Erythroblast (primary cell): Measurements from ENCODE around the gene DNAJC22.
"Not testable (repeated sequence)": the region's sequence is repeated elsewhere in the genome, so short reads cannot be mapped to it uniquely, and the experiment has no call there.

Experiments used
- DNase-seq, 2 experiments: peaks; one replicate each; lab custom pipeline; 2025; lab: John Stamatoyannopoulos, UW
- GATA1 ChIP-seq: IDR thresholded peaks from 2 replicates; pipeline ENCODE4 v1.6.1; 2011; ENCODE audit warnings: low read depth, mild to moderate bottlenecking, control low read depth, low read length, moderate library complexity
- POLR2A ChIP-seq: IDR thresholded peaks from 2 replicates; pipeline ENCODE4 v1.6.1; 2011; ENCODE audit warnings: mild to moderate bottlenecking, low read length

DNAJC22 gene

GRCh38 chr12:49346659-49347310, at the start of gene DNAJC22:
DNAJC22 (plus strand) TSS chr12:49346888; CDS start chr12:49348873, 1,985 bp downstream.
- no peak for TF ChIP-seq GATA1
- TF ChIP-seq POLR2A, result no peak
- peak; percentile 33 to 41 for DNase-seq

DNA sequence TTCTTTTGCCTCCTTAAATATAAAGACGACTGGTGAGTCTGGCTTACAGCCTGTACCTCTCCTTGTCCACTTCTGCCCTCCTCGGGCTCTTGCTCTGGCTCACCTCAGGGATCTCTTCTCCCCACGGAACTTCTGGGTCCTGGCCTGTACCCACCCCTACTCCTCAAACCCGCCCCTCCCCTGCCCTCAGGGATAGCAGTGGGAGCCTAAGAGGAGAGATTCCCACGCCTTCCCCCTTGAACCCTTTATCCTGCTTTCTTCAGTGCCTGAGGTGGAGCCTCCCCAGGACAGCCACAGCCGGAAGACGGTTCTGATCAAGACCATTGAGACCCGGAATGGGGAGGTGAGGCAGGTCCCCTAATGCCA, 49.0 kb upstream of the DNAJC22 start:
- no peak for TF ChIP-seq POLR2A
- TF ChIP-seq GATA1, result no peak
- no peak for DNase-seq

DNA sequence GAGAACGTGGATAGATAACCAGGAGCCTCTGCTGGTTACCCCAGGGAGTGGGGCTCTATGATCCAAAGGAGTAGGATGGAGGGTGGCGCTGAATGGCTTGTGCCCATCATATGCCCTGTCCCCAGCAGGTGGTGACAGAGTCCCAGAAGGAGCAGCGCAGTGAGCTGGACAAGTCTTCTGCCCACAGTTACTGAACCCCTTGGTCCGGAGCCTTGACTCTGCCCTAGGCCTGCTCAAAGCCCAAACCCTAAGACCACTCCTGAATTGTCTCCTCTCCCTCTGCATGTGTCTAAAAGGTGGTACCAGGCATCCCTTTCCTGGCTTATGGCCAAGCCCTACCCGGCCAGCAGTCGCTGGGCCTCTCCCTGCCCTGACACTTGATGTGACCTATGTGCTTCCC, 48.5 kb upstream of the DNAJC22 start:
- DNase-seq, result peak in 1 of 2 experiments; percentile 27
- TF ChIP-seq GATA1 (no peak), POLR2A (no peak)

DNA sequence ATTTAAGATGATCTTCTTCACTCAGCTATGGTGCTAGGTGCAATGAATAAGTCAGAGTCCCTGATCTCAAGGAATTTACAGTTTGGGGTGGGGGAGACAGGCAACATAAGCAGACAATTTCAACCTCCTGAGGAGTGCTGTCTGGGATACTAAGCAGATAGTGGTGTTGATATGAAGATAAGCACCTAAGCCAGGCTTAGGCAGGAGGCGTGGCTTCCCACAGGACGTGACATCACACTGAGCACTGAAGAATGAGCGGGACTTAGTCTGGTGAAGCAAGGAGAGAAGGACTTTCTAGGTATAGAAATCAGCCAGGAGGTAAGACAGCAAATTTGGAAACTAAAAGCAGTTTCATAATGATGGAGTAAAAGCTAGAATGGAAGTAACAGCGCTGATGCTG, 44.9 kb upstream of the DNAJC22 start:
- DNase-seq, result peak in 1 of 2 experiments; percentile 10
- TF ChIP-seq GATA1, result no peak
- TF ChIP-seq POLR2A, result no peak

DNA sequence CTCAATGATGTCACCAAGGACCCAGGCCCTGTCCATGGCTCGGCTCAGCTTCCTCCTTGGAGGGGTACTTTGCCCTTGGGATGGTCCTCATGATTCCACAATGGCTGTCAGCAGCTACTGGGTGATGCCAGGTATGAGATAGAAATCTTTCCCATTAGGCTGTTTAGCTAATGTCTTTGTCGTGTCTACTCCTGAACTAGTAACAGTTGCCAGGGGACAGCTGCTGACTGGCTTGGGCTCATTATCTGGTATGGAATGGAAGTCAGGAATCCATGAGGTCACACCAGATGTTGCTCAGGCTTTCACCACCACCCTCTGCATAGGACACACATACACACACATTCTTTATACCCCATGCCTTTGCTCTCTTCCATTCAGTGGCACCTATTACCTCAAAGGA, 42.5 kb upstream of the DNAJC22 start:
- TF ChIP-seq GATA1 (no peak), POLR2A (no peak)
- no peak for DNase-seq

DNA sequence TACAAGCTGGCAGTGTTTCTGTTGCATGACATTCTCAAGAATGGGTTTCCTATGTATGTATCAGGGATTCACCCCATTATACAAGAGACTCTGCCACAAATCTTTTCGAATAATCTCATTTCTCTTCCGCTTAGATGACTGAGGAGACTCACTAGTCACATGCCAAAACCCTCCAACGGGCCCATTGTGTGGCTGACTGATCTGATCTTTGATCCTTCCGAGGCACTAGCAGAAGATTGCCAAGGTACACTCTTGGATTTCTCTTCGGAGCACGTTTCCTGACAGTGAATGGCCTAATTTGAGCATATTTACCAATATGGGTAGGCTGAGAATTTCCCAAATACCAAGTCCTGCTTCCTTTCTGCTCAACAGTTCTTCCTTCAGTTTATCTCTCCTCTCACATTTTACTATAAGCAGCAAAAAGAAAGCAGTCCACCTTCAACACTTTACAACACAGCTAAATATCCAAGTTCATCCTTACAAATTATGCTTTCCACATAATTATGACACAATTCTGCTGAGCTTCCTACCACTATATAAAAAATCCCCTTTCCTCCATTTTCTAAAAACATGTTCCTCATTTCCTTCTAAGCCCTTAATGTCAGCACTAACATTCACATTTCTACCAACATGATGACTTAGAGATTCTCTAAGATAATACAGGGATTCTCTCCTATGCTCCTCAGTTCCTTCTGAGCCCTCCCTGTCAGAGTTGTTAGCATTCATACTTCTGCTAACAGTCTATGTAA, 40.8 kb upstream of the DNAJC22 start:
- no peak for DNase-seq
- no peak for TF ChIP-seq GATA1
- no peak for TF ChIP-seq POLR2A

- TF ChIP-seq POLR2A (no peak), GATA1 (no peak)
These were observed 37.3 kb upstream of the DNAJC22 start for GRCh38 chr12:49309386-49309785.

GRCh38 chr12:49310451-49311000, 36.2 kb upstream of the DNAJC22 start:
- DNase-seq, result not testable (repeated sequence)

More at GRCh38 chr12:49309386-49309785, 37.3 kb upstream of the DNAJC22 start:
- DNase-seq, result no peak

GRCh38 chr12:49314811-49315210, 31.9 kb upstream of the DNAJC22 start:
- no peak for DNase-seq
- TF ChIP-seq POLR2A (no peak), GATA1 (no peak)

DNA sequence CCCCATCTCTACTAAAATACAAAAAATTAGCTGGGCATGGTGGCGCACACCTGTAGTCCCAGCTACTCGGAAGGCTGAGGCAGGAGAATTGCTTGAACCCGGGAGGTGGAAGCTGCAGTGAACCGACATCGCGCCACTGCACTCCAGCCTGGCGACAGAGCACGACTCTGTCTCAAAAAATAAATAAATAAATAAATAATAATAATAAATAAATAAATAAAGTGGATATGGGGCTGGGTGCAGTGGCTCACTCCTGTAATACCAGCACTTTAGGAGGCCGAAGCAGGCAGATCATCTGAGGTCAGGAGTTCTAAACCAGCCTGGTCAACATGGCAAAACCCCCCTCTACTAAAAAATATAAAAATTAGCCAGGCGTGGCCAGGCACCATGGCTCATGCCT, 29.6 kb upstream of the DNAJC22 start:
- not testable (repeated sequence) for DNase-seq

DNA sequence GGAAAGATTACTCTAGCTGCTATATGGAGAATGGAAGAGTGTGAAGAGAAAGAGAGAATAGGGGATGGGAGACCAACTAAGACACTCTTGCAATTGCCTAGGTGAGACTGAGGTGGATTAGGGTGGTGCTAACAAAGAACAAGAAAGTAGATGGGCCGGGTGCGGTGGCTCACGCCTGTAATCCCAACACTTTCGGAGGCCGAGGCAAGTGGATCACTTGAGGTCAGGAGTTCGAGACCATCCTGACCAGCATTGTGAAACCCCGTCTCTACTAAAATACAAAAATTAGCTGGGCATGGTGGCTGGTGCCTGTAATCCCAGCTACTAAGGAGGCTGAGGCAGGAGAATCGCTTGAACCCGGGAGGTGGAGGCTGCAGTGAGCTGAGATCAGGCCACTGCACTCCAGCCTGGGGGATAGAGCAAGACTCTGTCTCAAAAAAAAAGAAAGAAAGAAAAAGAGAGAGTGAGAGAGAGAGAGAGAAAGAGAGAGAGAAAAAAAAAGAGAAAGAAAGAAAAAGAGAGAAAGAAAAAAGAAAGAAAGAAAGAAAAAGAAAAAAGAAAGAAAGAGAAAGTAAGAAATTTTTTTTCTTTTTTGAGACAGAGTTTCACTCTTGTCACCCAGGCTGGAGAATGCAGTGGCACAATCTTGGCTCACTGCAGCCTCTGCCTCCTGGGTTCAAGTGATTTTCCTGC, 26.1 kb upstream of the DNAJC22 start:
- DNase-seq, result not testable (repeated sequence)

DNA sequence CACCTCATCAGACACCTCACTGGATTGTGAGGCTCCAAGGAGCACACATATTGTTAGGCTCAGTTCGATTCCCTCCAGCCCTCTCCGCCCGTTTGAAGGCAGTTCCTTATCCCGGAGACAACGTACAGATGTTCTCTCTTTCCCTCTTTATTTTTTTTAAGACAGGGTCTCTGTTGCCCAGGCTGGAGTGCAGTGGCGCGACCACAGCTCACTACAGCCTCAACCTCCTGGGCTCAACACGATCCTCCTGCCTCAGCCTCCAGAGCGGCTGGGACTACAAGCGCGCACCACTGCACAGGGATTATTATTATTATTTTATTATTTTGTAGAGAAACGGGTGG, 24.4 kb upstream of the DNAJC22 start:
- DNase-seq, result no peak
- TF ChIP-seq POLR2A, result no peak
- no peak for TF ChIP-seq GATA1

GRCh38 chr12:49322708-49323523, 23.8 kb upstream of the DNAJC22 start, which contains the start of gene TROAP:
TROAP (plus strand) TSS chr12:49323255; CDS start chr12:49323609, 354 bp downstream.
- peak; percentile 98 to 99 for DNase-seq
- TF ChIP-seq POLR2A (peak; percentile 94), GATA1 (no peak)

GRCh38 chr12:49323524-49324097, 23.1 kb upstream of the DNAJC22 start:
- DNase-seq, result no peak
- TF ChIP-seq POLR2A (no peak), GATA1 (no peak)
